Stimulated activated CD4-positive, alpha-beta T cell treated with anti-CD3 and anti-CD28 coated beads, Interleukin-15, amount 100 ng/mL, for 1 hour (primary cell): ENCODE results near the gene UPP1.

Experiments
- DNase-seq, 2 donors: peaks; one replicate each; pipeline ENCODE4 v3.0.0-alpha.2; 2020; ENCODE audit warnings: low read depth in 1 of 2, low spot score in 1 of 2

UPP1 gene

GRCh38 chr7:48085433-48085791 lies 3.7 kb upstream of the UPP1 start:
- DNase-seq, result no peak

- no peak for DNase-seq
Measured at GRCh38 chr7:48085942-48086341, 3.1 kb upstream of the UPP1 start.

- DNase-seq, result no peak
Measured at GRCh38 chr7:48087349-48087748, 1.7 kb upstream of the UPP1 start.

GRCh38 chr7:48088559-48089045 lies 463 bp upstream of the UPP1 start:
- DNase-seq, result no peak

GRCh38 chr7:48090095-48090805 lies 1.2 kb downstream of the UPP1 start:
- DNase-seq, result no peak

GRCh38 chr7:48091506-48092433 lies 2.7 kb downstream of the UPP1 start:
- DNase-seq, result no peak

- DNase-seq, result no peak
Measured at GRCh38 chr7:48094861-48095293, 5.8 kb downstream of the UPP1 start.

GRCh38 chr7:48096273-48096672 lies 7.2 kb downstream of the UPP1 start:
- DNase-seq, result no peak

GRCh38 chr7:48097521-48098231 lies 8.6 kb downstream of the UPP1 start:
- no peak for DNase-seq

GRCh38 chr7:48098846-48099245 lies 9.8 kb downstream of the UPP1 start:
- no peak for DNase-seq

- DNase-seq, result no peak
Measured at GRCh38 chr7:48099781-48100180, 10.7 kb downstream of the UPP1 start.

GRCh38 chr7:48101352-48101751 lies 12.3 kb downstream of the UPP1 start:
- DNase-seq, result no peak

- DNase-seq, result no peak
Measured at GRCh38 chr7:48101968-48102367, 12.9 kb downstream of the UPP1 start.

GRCh38 chr7:48102530-48102929 lies 13.5 kb downstream of the UPP1 start:
- no peak for DNase-seq

- DNase-seq, result no peak
Measured at GRCh38 chr7:48105045-48105444, 16.0 kb downstream of the UPP1 start.

- DNase-seq, result no peak
Measured at GRCh38 chr7:48106906-48107659, 18.0 kb downstream of the UPP1 start.

GRCh38 chr7:48107926-48108472 lies 18.9 kb downstream of the UPP1 start:
- DNase-seq, result no peak

- DNase-seq, result no peak
Measured at GRCh38 chr7:48108959-48109847, 20.1 kb downstream of the UPP1 start.

- peak; percentile 75 to 84 for DNase-seq
Measured at GRCh38 chr7:48109848-48110663, 21.0 kb downstream of the UPP1 start.
